Measurements from ENCODE around the gene IRAK2.
"Not testable (repeated sequence)": the region's sequence is repeated elsewhere in the genome, so short reads cannot be mapped to it uniquely, and the experiment has no call there.

IRAK2 gene

GRCh38 chr3:10255835-10256234 lies 91.1 kb downstream of the IRAK2 start:
- no peak for DNase-seq (ENCODE audit: low spot score)

GRCh38 chr3:10259036-10259435 lies 94.3 kb downstream of the IRAK2 start:
- no peak for DNase-seq (ENCODE audit: low spot score)

- no peak for DNase-seq (ENCODE audit: low spot score)
Measured at GRCh38 chr3:10259798-10260197, 95.1 kb downstream of the IRAK2 start.

GRCh38 chr3:10260211-10260701 lies 95.5 kb downstream of the IRAK2 start:
- no peak for DNase-seq (ENCODE audit: low spot score)

GRCh38 chr3:10262027-10262426 lies 97.3 kb downstream of the IRAK2 start:
- no peak for DNase-seq (ENCODE audit: low spot score)

GRCh38 chr3:10263646-10264363 lies 99.1 kb downstream of the IRAK2 start:
- DNase-seq (ENCODE audit: low spot score) = peak; percentile 46

DNA sequence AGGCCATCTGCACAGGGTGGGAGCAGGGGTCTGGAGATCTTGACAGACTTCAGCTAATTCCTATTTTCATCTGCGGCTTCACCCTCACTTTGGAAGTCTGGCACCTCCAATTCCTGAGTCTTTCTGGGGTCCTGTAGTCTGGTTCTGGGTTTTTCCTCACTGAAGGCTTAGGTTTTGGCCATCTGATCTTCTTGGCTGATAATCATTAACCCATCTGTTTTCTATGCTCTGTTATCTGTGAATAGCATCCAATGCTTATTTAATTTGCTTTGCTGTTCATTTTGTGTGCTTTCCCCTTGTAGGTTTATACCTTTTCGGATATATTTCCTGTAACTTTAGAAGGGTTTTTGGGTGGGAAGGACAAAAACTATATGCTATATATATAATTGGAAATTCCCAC lies 101.1 kb downstream of the IRAK2 start:
- DNase-seq (ENCODE audit: low spot score) = no peak

DNA sequence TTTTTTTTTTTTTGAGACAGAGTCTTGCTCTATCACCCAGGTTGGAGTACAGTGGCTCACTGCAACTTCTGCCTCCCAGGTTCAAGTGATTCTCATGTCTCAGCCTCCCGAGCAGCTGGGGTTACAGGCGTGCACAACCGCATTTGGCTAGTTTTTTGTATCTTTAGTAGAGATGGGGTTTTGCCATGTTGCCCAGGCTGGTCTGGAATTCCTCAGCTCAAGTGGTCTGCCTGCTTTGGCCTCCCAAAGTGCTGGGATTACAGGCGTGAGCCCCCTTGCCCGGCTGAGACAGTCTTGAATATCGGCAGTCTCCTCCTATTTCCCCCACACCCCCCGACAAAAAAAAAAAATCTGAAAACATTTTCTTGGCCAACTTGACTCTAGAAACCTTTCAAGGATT lies 102.2 kb downstream of the IRAK2 start:
- not testable (repeated sequence) for DNase-seq (ENCODE audit: low spot score)

GRCh38 chr3:10268116-10268515 lies 103.4 kb downstream of the IRAK2 start:
- DNase-seq (ENCODE audit: low spot score) = no peak

- DNase-seq (ENCODE audit: low spot score) = no peak
Measured at GRCh38 chr3:10268930-10269329, 104.2 kb downstream of the IRAK2 start.

DNA sequence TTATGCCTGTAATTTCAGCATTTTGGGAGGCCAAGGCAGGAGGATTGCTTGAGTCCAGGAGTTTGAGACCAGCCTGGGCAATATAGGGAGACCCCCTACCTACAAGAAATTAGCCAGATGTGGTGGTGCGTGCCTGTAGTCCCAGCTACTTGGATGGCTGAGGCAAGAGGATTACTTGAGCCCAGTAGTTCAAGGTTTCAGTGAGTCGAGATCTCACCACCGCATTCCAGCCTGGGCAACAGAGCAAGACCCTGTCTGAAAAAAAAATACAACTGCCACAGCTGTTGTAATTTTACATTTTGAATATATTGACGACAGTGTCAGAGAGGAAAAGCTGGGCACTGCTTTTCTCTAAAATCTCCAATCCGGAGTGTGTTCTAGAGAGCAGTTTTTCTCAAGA lies 104.7 kb downstream of the IRAK2 start:
- DNase-seq (ENCODE audit: low spot score) = no peak

- not testable (repeated sequence) for DNase-seq (ENCODE audit: low spot score)
Measured at GRCh38 chr3:10272476-10272875, 107.8 kb downstream of the IRAK2 start.

GRCh38 chr3:10272977-10273376 lies 108.3 kb downstream of the IRAK2 start:
- no peak for DNase-seq (ENCODE audit: low spot score)

DNA sequence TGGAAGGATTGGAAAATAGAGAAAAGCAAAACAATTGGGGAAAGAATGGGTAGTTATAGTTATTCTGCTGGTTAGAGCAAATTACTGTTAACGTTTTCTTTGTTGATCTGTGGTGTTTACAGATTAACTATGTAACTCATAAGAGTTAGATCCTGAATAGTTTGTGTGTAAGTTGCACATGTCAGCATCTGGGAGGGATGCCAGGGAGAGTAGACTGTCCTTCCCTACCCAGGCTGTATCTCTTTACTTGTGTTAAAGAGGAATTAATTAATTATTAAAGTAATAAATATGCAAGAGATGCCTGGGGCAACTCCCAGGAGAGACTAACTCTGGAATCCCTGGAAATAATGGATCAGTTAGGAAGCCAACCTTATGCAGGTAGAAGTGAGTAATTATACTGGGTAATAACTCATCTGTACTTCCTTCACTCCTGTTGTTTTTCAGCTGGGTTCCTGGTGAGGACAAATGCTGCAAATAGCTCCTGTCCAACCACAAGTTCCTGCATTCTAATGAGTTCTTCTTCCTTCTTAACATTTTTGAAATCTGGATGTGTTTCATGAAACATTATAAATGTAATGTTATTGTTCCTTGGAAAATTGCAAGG lies 109.1 kb downstream of the IRAK2 start:
- peak; percentile 87 for DNase-seq (ENCODE audit: low spot score)

DNA sequence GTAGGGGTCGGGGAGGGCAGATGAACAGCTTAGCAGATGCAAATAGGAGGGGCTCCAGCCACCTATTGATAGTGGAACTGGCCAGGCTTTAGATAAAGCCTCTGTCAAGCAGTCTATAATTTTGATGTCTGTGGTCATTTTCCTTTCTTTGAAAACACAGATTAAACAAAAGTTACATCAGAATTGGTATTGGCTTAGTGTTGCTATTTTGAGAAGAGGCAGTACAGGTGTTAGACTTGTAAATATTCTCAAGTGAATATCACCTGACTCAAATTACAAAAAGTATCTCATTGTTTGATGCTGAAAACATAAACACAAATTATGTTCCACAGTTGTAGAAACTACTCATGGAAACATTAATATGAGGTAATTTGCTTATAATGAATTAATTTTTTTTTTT lies 109.9 kb downstream of the IRAK2 start:
- DNase-seq (ENCODE audit: low spot score) = no peak

- no peak for DNase-seq (ENCODE audit: low spot score)
Measured at GRCh38 chr3:10277115-10277625, 112.5 kb downstream of the IRAK2 start.

DNA sequence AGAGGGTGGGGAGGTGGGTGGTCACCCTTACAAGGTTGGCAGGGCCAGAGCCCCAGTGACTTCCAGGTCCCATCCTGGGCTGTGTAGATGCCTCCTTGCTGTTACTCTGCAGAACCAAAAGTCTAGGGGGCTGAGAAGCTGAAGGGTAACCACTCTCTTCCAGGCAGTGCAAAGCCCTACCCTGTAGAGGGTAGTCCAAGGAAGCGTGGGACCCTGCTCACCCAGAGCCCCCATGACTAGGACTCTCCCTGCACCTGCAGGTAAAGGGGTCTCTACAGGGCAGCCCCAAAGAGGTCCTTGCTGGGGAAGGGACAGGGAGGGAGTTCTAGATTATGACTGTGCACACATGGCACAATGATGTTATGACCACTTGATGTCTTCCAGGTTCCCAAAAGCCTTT lies 113.8 kb downstream of the IRAK2 start:
- DNase-seq (ENCODE audit: low spot score) = no peak

DNA sequence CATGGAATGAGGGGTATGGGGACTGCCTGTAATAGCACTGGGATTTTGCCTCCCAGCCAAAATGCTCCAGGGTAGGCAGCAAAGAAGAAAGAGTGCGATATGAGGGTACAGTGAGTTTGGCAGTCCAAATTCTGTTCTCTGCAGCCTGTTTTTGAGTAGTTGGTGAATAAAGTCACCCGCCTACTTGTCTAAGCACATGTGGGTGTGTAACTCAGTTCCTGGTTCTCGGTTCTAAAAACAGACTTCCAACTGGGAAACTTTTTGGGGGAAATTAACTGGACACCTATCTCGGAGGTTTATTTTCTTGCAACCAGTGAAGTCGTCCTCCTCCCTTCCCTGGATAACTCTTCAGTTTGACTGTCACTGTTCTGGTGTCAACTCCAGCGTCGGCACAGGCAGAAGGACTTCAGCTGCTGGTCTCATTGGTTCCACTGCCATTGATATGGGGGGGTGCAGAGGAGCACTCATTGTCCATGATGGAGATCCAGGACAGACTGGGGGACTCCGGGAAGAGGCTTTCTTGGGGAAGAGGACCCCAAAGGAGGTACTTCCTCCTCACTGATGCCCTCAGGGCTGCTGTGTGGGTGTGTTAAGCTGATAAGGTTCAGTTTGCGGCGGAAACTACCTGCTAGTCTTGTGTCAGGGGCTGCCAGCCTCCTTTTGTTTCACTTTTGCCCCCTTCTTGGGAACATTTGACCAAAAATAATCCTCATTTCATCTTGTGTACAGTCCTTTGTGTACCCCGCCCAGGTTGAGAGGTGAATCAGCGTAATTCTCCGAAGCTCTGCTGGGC lies 114.9 kb downstream of the IRAK2 start:
- no peak for DNase-seq (ENCODE audit: low spot score)

GRCh38 chr3:10280177-10280529 lies 115.4 kb downstream of the IRAK2 start:
- DNase-seq (ENCODE audit: low spot score) = no peak

GRCh38 chr3:10280571-10280970 lies 115.9 kb downstream of the IRAK2 start:
- DNase-seq (ENCODE audit: low spot score) = no peak

DNA sequence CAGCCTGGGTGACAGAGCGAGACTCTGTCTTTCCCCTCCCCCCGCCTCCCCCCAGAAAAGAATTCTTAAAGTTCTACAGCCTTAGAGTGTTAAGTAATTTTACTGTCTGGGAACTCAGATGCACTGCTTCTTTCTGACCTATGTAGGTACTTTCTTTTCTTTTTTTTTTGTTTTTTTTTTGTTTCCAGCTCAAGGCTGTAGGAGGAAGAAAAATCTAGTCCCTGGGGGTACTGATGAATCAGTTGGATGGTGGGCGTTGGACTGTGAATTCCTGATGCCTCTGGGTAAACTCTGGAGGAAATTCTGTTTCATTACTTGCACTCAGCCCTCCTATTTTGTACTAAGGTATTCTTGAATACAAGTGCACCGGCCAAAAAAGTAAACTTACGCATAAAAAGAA lies 117.2 kb downstream of the IRAK2 start:
- peak; percentile 55 for DNase-seq (ENCODE audit: low spot score)

DNA sequence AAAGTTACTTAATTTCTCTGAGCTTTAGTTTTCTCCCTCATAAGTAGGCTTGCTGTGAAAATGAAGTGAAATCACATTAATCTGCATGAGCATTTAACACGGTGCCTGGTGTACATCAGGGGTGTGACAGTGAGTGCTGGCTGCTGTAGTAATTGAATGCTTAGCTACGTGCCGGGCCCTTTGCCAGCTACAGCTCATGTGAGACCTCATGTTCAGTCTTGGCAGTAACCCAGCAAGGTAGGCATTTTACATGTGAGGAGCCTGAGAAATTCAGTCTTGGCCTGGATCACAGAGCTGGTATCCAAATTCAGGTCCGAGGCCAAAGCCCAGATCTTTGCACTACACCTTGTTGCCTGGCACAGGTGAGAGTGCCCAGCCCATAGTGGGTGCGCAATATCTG lies 118.9 kb downstream of the IRAK2 start:
- peak; percentile 80 for DNase-seq (ENCODE audit: low spot score)

DNA sequence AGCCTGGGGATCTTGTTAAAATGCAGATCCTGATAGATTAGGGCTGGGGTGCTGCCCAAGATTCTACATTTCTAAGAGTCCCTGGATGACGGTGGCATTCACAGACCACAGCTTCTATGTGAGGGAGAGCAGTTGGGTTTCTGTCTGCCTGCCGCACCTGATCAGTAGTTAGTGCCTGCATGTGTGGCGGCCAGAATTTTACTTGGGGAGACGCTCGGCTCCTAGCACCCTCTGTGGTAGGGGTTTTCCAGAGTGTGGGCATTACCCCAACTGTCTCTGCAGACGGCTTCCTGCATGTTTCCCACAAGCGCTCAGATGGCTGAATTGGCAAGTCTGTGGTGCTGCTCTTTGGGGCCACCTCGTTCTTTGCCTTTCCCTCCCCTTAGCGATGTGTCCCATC lies 119.8 kb downstream of the IRAK2 start:
- no peak for DNase-seq (ENCODE audit: low spot score)
